Measurements from ENCODE around the gene SNCA. TPM values are rescaled to one million over a fixed set of nuclear protein-coding genes. Genes with fewer than 3 reads are reported as not detected.
A peak's percentile ranks its signal among the peaks of the same experiment; 100 is the strongest.

The SNCA gene
- total RNA-seq = 1 to 10 TPM; 5.6 to 8.7 TPM

DNA sequence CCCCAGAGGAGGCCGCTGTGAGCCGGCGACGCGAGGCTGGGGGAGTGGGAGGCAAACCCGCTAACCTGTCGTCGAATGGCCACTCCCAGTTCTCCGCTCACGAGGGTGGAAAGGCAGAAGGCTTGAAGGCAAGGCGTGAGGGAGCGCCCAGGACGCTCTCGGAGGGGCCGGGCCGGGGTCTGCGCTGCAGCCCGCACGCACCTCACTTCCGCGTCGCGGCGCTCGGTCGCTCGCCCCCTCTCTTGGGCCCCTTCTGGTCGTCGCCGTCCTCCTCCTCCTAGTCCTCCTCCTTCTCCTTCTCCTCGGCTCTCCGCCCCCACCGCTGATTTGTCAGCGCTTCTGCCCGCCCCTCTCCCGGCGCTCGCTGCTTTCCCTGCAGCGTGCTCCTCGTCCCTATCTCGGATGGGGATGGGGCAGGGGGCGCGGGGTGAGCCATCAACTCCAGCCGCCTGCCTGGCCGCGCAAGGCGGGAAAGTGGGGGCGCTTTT is at the start of gene SNCA:
TSS of gene SNCA (minus strand) at position 265 of the 488 bp plus-strand sequence. CDS start 1,494 bp downstream, outside the sequence.
- H3K27ac ChIP-seq = peak within 1 kb of the TSS; percentile 30 to 54
- H3K4me3 ChIP-seq = peak within 1 kb of the TSS; percentile 48 to 49
- H3K36me3 ChIP-seq = no peaks in the 10 kb centered on the region
- TF ChIP-seq POLR2AphosphoS5 (IDR thresholded peaks at IDR 0.05) = peak; percentile 21
- no peak for TF ChIP-seq CTCF (IDR thresholded peaks at IDR 0.05)
- TF ChIP-seq POLR2A (IDR thresholded peaks at IDR 0.05) = peak; percentile 49
- H3K4me1 ChIP-seq (replicated peaks) = peaks cover 2% of the 10 kb centered on the region
- no peaks in the 10 kb centered on the region for H3K9me3 ChIP-seq
- H3K27me3 ChIP-seq (replicated peaks; ENCODE audit: insufficient read depth) = no peaks in the 10 kb centered on the region
- DNase-seq (ENCODE audit: low spot score) = peak; percentile 68
- WGBS = under 1% methylated on average over 47 of the region's 48 CpGs
- intact Hi-C loops (cut with DNase I) = no loop called here

DNA sequence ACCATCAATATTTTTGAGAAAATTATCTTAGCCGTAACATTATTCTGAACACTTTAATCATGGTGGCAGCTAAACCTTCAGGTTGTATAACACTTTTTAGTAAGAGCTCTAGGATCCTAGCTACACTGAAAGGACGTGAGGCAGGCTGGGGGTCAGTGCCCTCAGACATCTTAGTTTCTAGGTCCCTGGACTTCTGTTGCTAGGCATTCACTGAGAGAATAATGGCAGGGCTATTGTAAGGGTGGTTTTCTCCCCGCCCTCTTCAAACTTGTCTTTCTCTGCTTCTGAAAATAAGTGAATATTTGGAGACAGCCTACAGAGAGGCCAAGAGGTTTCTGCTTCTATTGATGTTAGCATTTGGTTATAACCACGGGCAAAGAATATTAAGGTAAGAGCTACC is 42.3 kb upstream of the SNCA start:
- Histone ChIP-seq H3K9me3 (no peaks in the 10 kb centered on the region), H3K4me3 (no peak overlapping the region), H3K36me3 (no peaks in the 10 kb centered on the region), H3K4me1 (replicated peaks) (no peaks in the 10 kb centered on the region), H3K27me3 (replicated peaks; ENCODE audit: insufficient read depth) (no peaks in the 10 kb centered on the region), H3K27ac (no peak overlapping the region)
- intact Hi-C loops (cut with DNase I) = no loop called here
- TF ChIP-seq POLR2A (IDR thresholded peaks at IDR 0.05) (no peak), POLR2AphosphoS5 (IDR thresholded peaks at IDR 0.05) (no peak), CTCF (IDR thresholded peaks at IDR 0.05) (no peak)
- DNase-seq (ENCODE audit: low spot score) = no peak
- WGBS = 93% methylated on average over 4 of the region's 4 CpGs

- TF ChIP-seq POLR2A (IDR thresholded peaks at IDR 0.05) = no peak
- DNase-seq (ENCODE audit: low spot score) = no peak
- Histone ChIP-seq H3K4me3 (no peak overlapping the region), H3K27ac (no peak overlapping the region), H3K9me3 (no peaks in the 10 kb centered on the region), H3K27me3 (replicated peaks; ENCODE audit: insufficient read depth) (no peaks in the 10 kb centered on the region), H3K4me1 (replicated peaks) (no peaks in the 10 kb centered on the region), H3K36me3 (no peaks in the 10 kb centered on the region)
- intact Hi-C loops (cut with DNase I) = no loop called here
- 81% methylated on average over 1 of the region's 1 CpG for WGBS
These were observed 41.6 kb upstream of the SNCA start for GRCh38 chr4:89878611-89879010.

DNA sequence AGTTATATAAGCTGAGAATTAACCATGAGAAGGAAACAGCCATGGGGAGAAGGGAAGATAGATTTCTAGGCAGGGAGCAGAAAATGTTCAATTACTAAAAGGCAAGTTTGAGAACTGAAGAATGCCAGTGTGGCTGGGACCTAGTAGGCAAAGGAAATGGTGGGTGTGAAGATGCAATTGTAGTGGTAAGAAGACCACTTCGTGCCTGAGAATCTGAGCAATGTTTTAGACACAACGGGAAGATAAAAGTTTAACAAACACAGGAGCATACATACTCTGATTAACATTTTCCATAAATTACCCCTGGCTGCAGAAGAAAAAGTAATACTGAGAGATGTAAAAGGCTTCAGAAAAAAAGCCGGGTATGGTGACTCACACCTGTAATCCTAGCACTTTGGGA is 39.6 kb upstream of the SNCA start:
- Histone ChIP-seq H3K4me3 (no peak overlapping the region), H3K27ac (no peak overlapping the region), H3K36me3 (no peaks in the 10 kb centered on the region), H3K9me3 (no peaks in the 10 kb centered on the region), H3K4me1 (replicated peaks) (no peaks in the 10 kb centered on the region), H3K27me3 (replicated peaks; ENCODE audit: insufficient read depth) (no peaks in the 10 kb centered on the region)
- WGBS = 77% methylated on average over 3 of the region's 3 CpGs
- TF ChIP-seq POLR2A (IDR thresholded peaks at IDR 0.05) (no peak), CTCF (IDR thresholded peaks at IDR 0.05) (no peak), POLR2AphosphoS5 (IDR thresholded peaks at IDR 0.05) (no peak)
- DNase-seq (ENCODE audit: low spot score) = no peak
- intact Hi-C loops (cut with DNase I) = no loop called here

DNA sequence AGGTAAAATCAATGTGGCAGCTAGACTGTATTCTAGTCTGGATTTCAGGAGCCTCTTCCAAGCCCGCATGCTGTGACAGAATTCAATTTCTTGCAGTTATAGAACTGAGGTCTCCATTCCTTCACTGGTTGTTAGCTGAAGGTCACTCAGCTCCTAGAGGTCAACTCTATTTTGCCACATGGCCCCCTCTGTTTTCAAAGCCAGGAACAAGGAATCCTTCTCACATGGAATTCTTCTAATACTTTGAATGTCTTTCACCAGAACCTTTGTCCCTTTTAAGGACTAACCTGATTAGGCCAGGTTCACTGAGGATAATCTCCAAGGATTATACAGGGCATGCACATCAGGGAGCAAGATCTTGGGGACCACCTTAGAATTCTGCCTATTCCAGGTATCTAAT is 34.2 kb upstream of the SNCA start:
- H3K4me1 ChIP-seq (replicated peaks) = no peaks in the 10 kb centered on the region
- H3K9me3 ChIP-seq = no peaks in the 10 kb centered on the region
- 95% methylated on average over 1 of the region's 1 CpG for WGBS
- TF ChIP-seq POLR2A (IDR thresholded peaks at IDR 0.05) (no peak), POLR2AphosphoS5 (IDR thresholded peaks at IDR 0.05) (no peak), CTCF (IDR thresholded peaks at IDR 0.05) (no peak)
- no peak overlapping the region for H3K27ac ChIP-seq
- H3K4me3 ChIP-seq = no peak overlapping the region
- intact Hi-C loops (cut with DNase I) = no loop called here
- no peaks in the 10 kb centered on the region for H3K27me3 ChIP-seq (replicated peaks; ENCODE audit: insufficient read depth)
- DNase-seq (ENCODE audit: low spot score) = no peak
- no peaks in the 10 kb centered on the region for H3K36me3 ChIP-seq
